OCI-LY3 (cell line): ENCODE data around the gene SERAC1.

ENCODE experiments used
- H2AFZ ChIP-seq: fragments of 200-600, 300-600 bp; shearing (Covaris generic); 2 replicates; pipeline ENCODE4 v1.6.0; 2014; ENCODE audit warnings: antibody characterized with exemption, low read depth, low read length
- H3K27ac ChIP-seq: fragments of 200-600, 300-600 bp; sonication (generic); 2 replicates; pipeline ENCODE4 v1.5.1; 2014; ENCODE audit warnings: mild to moderate bottlenecking, low read length, moderate library complexity, mixed read lengths
- H3K27me3 ChIP-seq: fragments of 200-600, 300-600 bp; sonication (generic); 2 replicates; pipeline ENCODE4 v1.6.1; 2014; ENCODE audit warnings: low read depth, low read length, mixed read lengths
- H3K36me3 ChIP-seq: fragments of 200-600, 300-600 bp; sonication (generic); replicated peaks from 2 replicates; pipeline ENCODE3; 2014; ENCODE audit warnings: low read depth, low read length, mixed read lengths
- H3K4me1 ChIP-seq: fragments of 300-600, 200-600 bp; sonication (generic); 2 replicates; pipeline ENCODE4 v1.6.1; 2014; ENCODE audit warnings: low read length, mixed read lengths
- H3K4me2 ChIP-seq: fragments of 200-600, 300-600 bp; sonication (generic); 2 replicates; pipeline ENCODE4 v1.6.1; 2014; ENCODE audit warnings: low read length, mixed read lengths
- H3K4me3 ChIP-seq: fragments of 300-600, 200-600 bp; sonication (generic); 2 replicates; pipeline ENCODE4 v1.5.1; 2014; ENCODE audit warnings: antibody characterized with exemption, mild to moderate bottlenecking, low read length, moderate library complexity
- H3K79me2 ChIP-seq: fragments of 300-600, 200-600 bp; shearing (Covaris generic); 2 replicates; pipeline ENCODE4 v1.6.1; 2014; ENCODE audit warnings: mild to moderate bottlenecking, low read length, mixed read lengths
- H3K9ac ChIP-seq: fragments of 300-600, 200-600 bp; shearing (Covaris generic); 2 replicates; pipeline ENCODE4 v1.6.0; 2014; ENCODE audit warnings: mild to moderate bottlenecking, low read length, moderate library complexity
- H3K9me3 ChIP-seq: fragments of 200-600, 300-600 bp; shearing (Covaris generic); 2 replicates; pipeline ENCODE4 v1.6.1; 2014; ENCODE audit warnings: low read length, mixed read lengths; ENCODE audit not compliant: insufficient read depth
- H4K20me1 ChIP-seq: fragments of 200-600, 300-600 bp; sonication (generic); 2 replicates; pipeline ENCODE4 v1.6.1; 2016; ENCODE audit warnings: low read length, mixed read lengths; ENCODE audit not compliant: insufficient read depth
- EZH2phosphoT487 ChIP-seq: fragments of 200-600 bp; shearing (Covaris generic); IDR thresholded peaks from 2 replicates; pipeline ENCODE4 v1.6.1; 2018; ENCODE audit warnings: antibody characterized with exemption, mixed run types, low read depth
- TF ChIP-seq, protein P1 (sequence below): fragments of 200-600, 300-600 bp; sonication (generic); IDR thresholded peaks from 2 replicates; pipeline ENCODE4 v1.5.1; 2014; ENCODE audit warnings: antibody characterized with exemption, low read length, low read depth

SERAC1 gene

DNA sequence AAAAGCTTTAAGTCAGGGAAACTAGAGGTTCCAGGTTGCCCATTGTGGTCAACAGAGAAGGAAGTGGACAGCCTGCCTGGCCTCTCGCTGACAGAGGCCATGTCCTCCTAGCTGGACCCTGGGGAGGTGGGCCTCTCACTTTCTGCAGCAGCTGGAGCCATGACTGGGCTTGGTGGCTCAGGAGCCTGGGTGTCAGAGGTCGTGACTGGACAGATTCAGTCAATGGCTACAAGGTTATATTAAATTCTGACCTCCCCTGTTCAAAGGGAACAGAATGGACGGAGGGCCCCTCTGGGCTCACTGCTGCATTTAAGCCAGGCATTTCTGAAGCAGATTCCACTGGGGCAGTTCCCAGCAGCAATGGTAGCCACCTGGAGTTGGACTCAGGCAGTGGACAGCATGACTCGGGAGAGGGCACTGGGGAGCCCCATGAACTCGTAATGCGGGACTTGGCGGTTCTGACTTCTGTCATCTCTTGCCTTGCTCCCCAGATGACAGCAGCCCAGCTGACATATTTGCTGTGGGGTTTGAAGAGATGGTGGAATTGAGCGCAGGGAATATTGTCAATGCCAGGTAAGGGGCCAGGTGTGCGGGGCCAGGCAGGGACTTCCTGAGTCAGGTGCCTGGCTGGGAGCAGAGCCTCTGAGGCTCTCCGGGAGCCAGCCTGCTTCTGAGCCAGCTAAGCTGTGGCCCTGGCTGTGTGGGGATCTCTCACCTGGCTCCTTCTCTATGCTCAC lies 99.7 kb downstream of the SERAC1 start:
- TF ChIP-seq, protein P1, sequence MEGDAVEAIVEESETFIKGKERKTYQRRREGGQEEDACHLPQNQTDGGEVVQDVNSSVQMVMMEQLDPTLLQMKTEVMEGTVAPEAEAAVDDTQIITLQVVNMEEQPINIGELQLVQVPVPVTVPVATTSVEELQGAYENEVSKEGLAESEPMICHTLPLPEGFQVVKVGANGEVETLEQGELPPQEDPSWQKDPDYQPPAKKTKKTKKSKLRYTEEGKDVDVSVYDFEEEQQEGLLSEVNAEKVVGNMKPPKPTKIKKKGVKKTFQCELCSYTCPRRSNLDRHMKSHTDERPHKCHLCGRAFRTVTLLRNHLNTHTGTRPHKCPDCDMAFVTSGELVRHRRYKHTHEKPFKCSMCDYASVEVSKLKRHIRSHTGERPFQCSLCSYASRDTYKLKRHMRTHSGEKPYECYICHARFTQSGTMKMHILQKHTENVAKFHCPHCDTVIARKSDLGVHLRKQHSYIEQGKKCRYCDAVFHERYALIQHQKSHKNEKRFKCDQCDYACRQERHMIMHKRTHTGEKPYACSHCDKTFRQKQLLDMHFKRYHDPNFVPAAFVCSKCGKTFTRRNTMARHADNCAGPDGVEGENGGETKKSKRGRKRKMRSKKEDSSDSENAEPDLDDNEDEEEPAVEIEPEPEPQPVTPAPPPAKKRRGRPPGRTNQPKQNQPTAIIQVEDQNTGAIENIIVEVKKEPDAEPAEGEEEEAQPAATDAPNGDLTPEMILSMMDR = no peak
- TF ChIP-seq EZH2phosphoT487 = no peak
- no peak overlapping the region for H2AFZ ChIP-seq
- H3K36me3 ChIP-seq = peaks cover 3% of the 10 kb centered on the region
- no peaks in the 10 kb centered on the region for H4K20me1 ChIP-seq
- H3K27ac ChIP-seq = no peak overlapping the region
- peaks cover 3% of the 10 kb centered on the region; the same call in 1 of the 2 replicates for H3K4me1 ChIP-seq
- H3K4me2 ChIP-seq = no peak overlapping the region
- H3K4me3 ChIP-seq = no peak overlapping the region
- H3K9me3 ChIP-seq = no peaks in the 10 kb centered on the region
- no peaks in the 10 kb centered on the region for H3K79me2 ChIP-seq
- no peak overlapping the region for H3K9ac ChIP-seq
- H3K27me3 ChIP-seq = no peaks in the 10 kb centered on the region

DNA sequence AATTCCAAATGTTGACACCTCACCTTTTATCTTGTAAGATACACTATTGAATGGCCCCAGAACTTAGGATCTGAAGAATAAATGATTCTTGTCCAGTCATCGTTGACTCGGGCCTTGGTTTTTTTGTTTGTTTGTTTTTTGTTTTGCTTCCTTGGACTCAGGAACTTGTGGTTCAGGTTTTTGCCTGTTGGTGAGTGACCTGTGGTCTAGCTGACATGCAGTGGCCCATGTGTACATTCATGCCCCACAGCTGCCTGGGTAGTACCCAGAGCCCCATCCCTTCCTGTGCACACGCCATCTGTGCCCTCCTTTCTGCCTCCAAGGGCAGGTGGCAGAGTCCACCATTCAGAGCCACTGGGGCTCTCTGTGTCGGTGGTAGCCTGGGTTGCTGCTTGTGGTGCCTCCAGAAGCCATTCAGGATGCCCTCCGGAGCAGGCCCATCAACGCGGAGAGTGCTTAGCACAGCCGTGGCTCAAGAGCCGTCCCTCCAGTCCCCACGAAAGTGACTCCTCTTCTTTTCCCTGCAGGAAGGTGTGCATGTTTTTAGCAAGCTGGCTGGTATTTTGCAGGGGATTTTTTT lies 100.5 kb downstream of the SERAC1 start:
- no peaks in the 10 kb centered on the region for H3K9me3 ChIP-seq
- no peak overlapping the region for H3K27ac ChIP-seq

DNA sequence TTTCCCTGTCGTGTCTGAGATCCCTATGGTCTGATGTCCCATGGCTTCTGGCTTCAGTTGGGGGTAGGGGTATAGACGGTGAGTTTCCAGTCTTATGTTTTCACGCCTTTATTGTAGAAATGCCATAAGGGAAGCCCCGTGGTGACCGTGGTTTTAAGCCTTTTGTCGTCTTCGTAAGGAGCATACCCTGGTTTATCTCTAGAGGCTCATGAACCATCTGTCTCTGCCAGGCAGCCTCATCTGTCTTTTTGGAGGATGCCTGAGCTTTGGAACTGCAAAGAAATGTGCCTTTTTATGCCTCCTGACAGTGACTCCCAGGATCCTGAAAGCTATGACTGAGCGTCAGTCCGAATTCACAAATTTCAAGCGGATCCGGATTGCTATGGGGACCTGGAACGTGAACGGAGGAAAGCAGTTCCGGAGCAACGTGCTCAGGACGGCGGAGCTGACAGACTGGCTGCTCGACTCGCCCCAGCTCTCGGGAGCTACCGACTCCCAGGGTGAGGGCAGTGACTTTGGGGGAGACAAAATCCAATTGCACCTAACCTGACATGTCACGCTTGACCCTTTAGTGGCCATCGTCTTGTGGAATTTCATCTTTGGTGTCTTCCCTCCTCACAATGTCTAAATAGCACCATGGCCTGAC lies 101.8 kb downstream of the SERAC1 start:
- Histone ChIP-seq H3K4me1 (no peaks in the 10 kb centered on the region), H3K9ac (no peak overlapping the region), H2AFZ (no peak overlapping the region), H3K4me3 (no peak overlapping the region), H3K36me3 (peaks cover 3% of the 10 kb centered on the region), H3K27me3 (no peaks in the 10 kb centered on the region), H3K4me2 (no peak overlapping the region), H3K9me3 (no peaks in the 10 kb centered on the region), H4K20me1 (no peaks in the 10 kb centered on the region), H3K27ac (no peak overlapping the region), H3K79me2 (no peaks in the 10 kb centered on the region)
- TF ChIP-seq, protein P1 = no peak
- no peak for TF ChIP-seq EZH2phosphoT487

More for the DNA sequence above, 100.5 kb downstream of the SERAC1 start:
- H3K4me2 ChIP-seq = no peak overlapping the region
- H3K9ac ChIP-seq = no peak overlapping the region
- H3K36me3 ChIP-seq = peaks cover 3% of the 10 kb centered on the region
- no peaks in the 10 kb centered on the region for H4K20me1 ChIP-seq
- no peak overlapping the region for H3K4me3 ChIP-seq
- no peak overlapping the region for H2AFZ ChIP-seq
- H3K4me1 ChIP-seq = peaks cover 3% of the 10 kb centered on the region; the same call in 1 of the 2 replicates
- TF ChIP-seq, protein P1 = no peak
- no peak for TF ChIP-seq EZH2phosphoT487
- H3K27me3 ChIP-seq = no peaks in the 10 kb centered on the region
- no peaks in the 10 kb centered on the region for H3K79me2 ChIP-seq

DNA sequence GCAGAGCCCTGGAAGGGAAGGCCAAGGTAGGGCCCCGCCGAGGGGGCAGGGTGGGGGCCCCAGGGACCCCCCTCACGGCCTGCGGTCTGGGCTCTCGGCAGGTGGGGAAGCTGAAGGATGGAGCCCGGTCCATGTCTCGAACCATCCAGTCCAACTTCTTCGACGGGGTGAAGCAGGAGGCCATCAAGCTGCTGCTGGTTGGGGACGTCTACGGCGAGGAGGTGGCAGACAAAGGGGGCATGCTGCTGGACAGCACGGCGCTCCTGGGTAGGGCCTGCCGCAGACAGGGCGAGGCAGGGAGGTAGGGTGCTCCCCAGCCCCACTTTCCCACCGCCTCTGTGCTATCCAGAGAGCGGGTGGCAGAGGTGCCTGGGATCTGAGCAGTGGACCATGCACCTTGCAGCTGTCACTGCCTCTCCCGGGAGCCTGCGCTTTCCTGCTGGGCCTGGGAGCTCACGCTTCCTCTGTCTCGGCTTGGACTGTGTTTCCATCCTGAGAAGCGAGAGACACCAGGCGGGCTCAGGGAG lies 103.3 kb downstream of the SERAC1 start:
- no peak for TF ChIP-seq EZH2phosphoT487
- TF ChIP-seq, protein P1 = no peak
- H3K9ac ChIP-seq = no peak overlapping the region
- H2AFZ ChIP-seq = no peak overlapping the region

More for the DNA sequence above, 103.3 kb downstream of the SERAC1 start:
- H3K79me2 ChIP-seq = no peaks in the 10 kb centered on the region
- no peak overlapping the region for H3K4me2 ChIP-seq
- H3K27ac ChIP-seq = no peak overlapping the region
- H3K4me1 ChIP-seq = no peaks in the 10 kb centered on the region
- peaks cover 3% of the 10 kb centered on the region for H3K36me3 ChIP-seq
- no peaks in the 10 kb centered on the region for H4K20me1 ChIP-seq
- no peaks in the 10 kb centered on the region for H3K9me3 ChIP-seq
- no peak overlapping the region for H3K4me3 ChIP-seq
- H3K27me3 ChIP-seq = no peaks in the 10 kb centered on the region
